IPS DF 4.7 (cell line): ENCODE results near the gene AKT1S1.
A peak's percentile ranks its signal among the peaks of the same experiment; 100 is the strongest.
"Not testable (repeated sequence)": the region's sequence is repeated elsewhere in the genome, so short reads cannot be mapped to it uniquely, and the experiment has no call there.

Source experiments
- DNase-seq: peaks from one replicate; pipeline ENCODE4 v3.0.0-alpha.2; 2013; ENCODE audit warnings: low spot score; ENCODE audit errors: extremely low read depth

Gene AKT1S1

GRCh38 chr19:49877020-49877878 lies at the start of gene AKT1S1, which contains the start of gene TBC1D17:
AKT1S1 (minus strand) TSS chr19:49877355; CDS start chr19:49873295, 4,060 bp downstream.
TBC1D17 (plus strand) TSS chr19:49877702; CDS start chr19:49877724, 22 bp downstream.
- peak; percentile 100 for DNase-seq

- DNase-seq = no peak
Measured at GRCh38 chr19:49926515-49926914, 49.4 kb upstream of the AKT1S1 start.

GRCh38 chr19:49925486-49925885 lies 48.3 kb upstream of the AKT1S1 start:
- DNase-seq = no peak

GRCh38 chr19:49924881-49925210 lies 47.7 kb upstream of the AKT1S1 start:
- not testable (repeated sequence) for DNase-seq

GRCh38 chr19:49924004-49924880 lies 47.1 kb upstream of the AKT1S1 start:
- DNase-seq = no peak

GRCh38 chr19:49923055-49924003 lies 46.2 kb upstream of the AKT1S1 start:
- no peak for DNase-seq

GRCh38 chr19:49921871-49922795 lies 45.0 kb upstream of the AKT1S1 start:
- DNase-seq = no peak

GRCh38 chr19:49920624-49921363 lies 43.6 kb upstream of the AKT1S1 start:
- DNase-seq = no peak

GRCh38 chr19:49918089-49918488 lies 40.9 kb upstream of the AKT1S1 start:
- no peak for DNase-seq

- DNase-seq = no peak
Measured at GRCh38 chr19:49916839-49917733, 39.9 kb upstream of the AKT1S1 start.

- DNase-seq = no peak
Measured at GRCh38 chr19:49915271-49915670, 38.1 kb upstream of the AKT1S1 start.

GRCh38 chr19:49913720-49914119 lies 36.6 kb upstream of the AKT1S1 start:
- no peak for DNase-seq

- no peak for DNase-seq
Measured at GRCh38 chr19:49912965-49913685, 36.0 kb upstream of the AKT1S1 start.

- DNase-seq = no peak
Measured at GRCh38 chr19:49911381-49912145, 34.4 kb upstream of the AKT1S1 start.

GRCh38 chr19:49910179-49910578 lies 33.0 kb upstream of the AKT1S1 start:
- DNase-seq = no peak

- no peak for DNase-seq
Measured at GRCh38 chr19:49908480-49909420, 31.6 kb upstream of the AKT1S1 start.
